ENCODE data around the gene OPCML.

Gene OPCML

DNA sequence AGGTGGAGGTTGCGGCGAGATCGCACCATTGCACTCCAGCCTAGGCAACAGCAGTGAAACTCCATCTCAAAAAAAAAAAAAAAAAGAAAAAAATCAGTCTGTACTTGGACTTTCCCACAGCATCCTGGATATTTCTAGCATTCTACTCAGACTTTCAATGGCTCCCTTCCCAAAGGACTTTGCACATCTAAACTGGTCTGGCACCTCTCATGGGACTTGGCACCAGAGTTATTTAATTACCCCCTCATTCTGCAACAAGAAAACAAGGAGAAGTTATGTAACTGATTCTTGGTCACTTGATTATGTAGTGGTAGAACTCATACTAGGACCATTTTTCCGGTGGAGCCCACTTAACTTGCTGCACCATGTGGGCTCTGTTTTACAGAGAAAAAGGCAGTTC is 519.5 kb downstream of the OPCML start:
- DNase-seq, result no peak

DNA sequence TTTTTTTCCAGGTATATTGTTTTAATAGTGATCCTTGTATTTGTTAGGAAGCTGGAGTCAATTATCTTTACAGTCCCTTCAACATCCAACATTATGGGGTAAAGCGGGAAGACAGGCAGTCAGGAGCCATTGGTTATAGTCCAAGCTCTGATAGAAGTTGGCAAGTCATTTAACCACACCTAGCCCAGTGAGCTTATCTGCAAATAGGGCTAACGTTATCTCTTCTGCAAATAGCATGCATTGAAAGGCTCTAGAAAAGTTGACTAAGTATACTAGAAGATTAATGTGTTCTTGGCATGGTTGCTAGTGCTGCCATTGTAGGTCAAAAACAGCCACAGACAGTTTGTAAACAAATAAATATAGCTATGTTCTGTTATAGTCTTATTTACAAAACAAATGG is 520.7 kb downstream of the OPCML start:
- DNase-seq, result no peak

DNA sequence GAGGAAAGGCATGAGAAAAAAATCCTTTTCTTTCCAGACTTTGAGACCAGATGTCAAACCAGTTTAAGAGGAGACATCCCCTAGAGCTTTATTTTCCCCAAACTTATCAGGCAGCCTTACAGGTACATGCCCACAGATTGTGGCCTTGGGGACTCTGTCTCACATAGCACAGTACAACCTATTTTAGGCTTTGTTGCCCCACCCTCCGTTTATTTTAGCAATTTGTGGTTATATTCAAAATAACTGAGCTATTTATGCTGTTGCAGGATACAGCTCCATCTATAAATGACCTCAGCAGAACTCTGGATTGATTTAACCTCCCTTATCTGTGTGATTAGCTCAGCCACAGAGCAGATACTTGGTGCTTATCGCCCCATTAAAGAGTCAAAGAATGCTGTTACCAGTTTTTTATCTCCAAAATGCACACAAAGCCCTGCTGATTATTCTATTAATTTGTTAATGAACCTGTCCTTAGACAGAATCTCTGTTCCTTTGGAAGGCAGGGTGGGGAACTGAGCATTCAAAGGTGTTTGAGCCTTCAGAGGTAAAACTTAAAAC is 525.2 kb downstream of the OPCML start:
- DNase-seq, result no peak

GRCh38 chr11:133004369-133004768 is 527.9 kb downstream of the OPCML start:
- no peak for DNase-seq

DNA sequence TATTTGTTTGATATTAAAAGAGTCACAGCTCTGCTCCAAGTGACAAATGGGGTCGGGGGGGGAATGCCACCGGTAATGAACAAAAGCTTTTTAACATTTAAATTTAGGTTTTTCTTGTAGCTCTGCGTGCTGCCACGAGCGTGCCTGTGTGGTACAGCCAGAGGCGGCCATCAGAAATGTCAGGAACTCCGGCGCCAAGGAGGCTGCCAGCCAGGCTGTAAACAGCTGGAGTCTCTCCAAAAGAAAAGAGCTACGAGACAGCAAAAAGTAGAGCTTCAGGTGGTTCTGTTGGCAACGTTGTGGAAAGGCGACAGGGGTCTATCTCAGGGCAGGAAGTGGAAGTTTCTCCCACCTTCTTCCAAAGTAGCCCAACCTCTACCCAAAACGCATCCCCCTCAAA is 532.8 kb downstream of the OPCML start:
- no peak for DNase-seq

- no peak for DNase-seq
These were observed 533.3 kb downstream of the OPCML start for GRCh38 chr11:132999031-132999430.

DNA sequence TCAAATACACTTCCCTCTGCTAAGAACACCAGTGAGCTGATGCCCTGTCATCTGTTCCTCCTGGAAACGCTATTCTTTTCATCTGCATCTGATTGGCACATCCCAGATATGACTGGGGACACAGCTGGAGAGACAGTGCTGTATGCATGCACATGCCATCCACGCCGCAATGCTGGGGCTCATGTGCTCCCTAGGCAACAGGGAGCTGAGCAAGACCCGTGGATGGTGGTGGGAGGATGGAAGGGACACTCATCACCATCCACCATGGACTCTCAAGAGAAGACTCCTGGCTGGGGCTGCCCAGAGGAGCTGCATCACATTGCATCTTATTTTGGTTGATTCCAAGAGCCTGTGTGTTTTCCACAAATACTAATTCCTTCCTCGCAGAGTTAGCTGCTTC is 534.9 kb downstream of the OPCML start:
- DNase-seq, result no peak

DNA sequence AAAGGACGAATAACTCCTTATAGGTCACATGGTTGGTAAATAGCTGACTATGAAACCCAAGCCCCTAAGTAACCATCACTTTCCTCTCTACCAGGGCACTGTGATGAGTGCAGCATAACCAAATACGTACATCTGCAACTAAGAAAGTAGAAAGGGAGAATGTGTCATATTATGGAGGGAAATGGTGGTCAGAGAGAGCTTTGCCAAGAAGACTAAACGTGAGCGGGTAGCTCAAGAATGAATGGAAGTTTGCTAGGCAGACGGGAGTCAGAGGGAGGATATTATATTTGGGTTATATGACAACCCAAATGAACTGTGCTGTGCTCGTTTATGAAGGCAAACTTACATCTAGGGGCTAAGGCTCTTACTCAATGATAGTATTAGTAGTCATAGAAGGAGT is 537.3 kb downstream of the OPCML start:
- no peak for DNase-seq

DNA sequence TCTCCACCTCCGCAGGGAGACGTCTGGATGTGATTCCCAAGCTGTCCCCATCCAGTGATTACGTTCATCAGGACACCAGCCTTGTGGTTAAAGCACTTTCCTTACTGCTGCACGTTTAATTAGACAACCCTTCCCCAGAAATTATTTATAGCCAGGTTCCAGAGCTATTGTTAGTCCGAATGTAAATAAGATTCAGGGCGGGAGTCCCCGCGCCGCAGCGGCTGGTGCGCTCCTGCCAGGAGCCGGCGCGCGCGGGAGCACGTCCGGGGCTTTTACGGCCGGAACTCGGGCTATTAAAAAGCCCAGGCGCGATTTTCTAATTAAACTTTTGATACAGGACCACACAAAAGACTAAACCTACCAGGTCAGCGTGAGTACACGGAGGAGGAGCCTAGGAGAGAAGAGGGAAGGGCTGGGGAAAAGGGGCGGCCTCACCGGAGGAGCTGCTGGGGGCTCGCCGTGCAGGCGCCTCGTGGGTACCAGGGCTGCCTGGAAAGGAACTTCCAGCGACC is 538.3 kb downstream of the OPCML start:
- DNase-seq, result no peak

DNA sequence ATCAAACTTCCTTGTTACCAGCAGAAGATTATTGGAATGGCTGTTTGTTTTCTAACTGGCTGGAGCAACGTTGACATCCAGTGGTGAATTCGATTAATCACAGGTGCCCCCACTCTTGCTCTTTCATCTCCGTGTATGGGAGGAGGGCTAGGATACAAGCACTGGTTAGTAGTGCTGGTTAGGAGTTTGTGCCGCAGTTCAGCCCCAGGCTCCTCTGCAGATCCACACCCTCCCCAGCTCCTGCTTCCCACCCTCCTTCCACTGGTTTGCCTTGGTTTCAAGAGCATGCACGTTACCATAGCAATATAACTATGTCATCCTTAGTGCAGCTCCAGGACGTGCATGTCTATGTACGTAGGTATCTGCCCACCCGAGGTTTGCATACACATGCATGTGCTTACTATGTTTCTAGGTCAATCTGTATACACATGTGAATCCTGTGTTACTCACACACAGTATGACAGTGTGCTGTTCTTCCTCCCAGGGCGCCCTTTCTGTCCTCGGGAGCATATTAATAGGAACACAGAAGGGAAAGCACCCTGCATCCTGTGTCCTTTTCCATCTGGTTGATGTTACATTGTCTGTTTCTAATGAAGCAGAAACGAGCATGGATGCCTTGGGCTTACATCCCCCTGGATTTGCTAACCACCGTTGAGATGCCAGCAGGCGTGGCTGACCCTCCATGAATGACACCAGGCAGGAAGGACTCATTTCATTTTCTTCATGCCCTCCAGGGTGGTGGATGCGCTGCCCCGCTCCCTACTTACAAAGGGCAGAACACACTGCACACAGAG is 539.3 kb downstream of the OPCML start:
- no peak for DNase-seq

DNA sequence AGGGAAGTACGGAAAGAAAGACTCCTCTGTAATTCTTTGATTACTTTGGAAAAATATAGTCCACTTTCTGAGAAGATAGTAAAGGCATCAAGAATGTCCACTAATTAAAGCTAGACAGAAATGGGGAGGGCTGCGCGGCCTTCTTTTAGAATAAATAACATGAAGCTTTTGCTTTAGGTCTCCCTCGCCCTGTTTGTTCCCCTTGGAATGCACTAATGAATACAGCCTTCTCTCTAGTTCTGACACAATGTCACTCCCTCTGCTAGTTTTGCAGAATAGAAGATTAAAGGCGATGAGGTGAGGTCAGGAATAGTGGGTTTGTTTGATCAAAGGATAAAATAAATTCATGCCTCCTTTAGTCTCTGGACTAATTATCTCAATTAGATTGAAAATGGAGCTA is 543.9 kb downstream of the OPCML start:
- no peak for DNase-seq

DNA sequence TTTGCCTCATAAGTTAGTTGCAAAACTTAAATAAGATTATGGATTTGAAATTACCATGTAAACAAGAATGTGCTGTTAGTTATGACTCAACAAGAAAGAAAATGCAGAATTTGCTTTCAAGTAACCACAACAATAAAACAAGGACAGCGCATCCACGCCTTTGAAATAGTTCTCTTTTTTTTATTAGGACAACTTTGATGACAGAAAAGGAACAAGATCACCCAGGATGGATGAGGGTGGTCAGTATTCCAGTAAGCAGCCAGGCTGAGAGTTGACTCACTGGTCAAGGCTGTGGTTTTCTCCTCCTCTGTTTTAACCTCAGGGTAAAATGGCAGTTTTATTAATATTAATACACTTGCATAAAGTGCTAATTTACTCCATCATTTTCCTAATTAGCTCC is 544.4 kb downstream of the OPCML start:
- no peak for DNase-seq

GRCh38 chr11:132983641-132983978 is 548.7 kb downstream of the OPCML start:
- no peak for DNase-seq

- DNase-seq, result no peak
These were observed 549.3 kb downstream of the OPCML start for GRCh38 chr11:132982772-132983640.

GRCh38 chr11:132981131-132981956 is 551.0 kb downstream of the OPCML start:
- no peak for DNase-seq

DNA sequence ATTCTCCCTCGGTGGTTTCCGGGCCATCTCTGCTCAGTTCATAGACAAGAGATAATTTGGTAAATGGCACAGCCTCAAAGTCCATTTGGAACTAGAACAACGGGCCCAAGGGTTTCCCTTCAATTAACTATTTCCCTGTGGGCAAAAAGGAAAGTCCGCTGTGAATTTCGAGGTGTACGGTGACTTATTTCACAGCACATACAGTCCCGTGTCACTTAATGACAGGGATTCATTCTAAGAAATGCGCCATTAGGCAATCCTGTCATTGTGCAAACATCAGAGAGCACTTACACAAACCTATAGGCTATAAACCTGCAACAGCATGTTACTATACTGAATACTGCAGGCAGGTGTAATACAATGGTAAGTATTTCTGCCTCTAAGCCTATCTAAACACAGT is 551.6 kb downstream of the OPCML start:
- no peak for DNase-seq

DNA sequence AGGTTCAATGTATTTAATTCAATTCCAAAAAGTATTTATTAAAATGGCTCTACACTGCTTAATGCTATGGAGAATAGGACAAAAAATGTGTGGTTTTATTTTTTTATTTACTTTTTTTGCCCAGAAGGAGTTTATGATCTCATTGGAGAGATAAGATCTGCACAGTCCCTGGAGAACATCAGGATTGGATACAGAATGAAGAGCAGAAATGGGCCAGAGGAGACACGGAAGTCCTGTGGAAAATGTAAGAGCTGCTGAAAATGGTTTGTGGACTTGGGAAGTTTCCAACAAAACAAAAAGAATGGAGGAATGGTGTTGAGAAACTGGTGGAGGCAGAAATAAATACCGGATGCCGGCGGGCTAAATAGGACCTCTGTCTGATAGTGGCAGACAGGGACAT is 554.6 kb downstream of the OPCML start:
- no peak for DNase-seq

DNA sequence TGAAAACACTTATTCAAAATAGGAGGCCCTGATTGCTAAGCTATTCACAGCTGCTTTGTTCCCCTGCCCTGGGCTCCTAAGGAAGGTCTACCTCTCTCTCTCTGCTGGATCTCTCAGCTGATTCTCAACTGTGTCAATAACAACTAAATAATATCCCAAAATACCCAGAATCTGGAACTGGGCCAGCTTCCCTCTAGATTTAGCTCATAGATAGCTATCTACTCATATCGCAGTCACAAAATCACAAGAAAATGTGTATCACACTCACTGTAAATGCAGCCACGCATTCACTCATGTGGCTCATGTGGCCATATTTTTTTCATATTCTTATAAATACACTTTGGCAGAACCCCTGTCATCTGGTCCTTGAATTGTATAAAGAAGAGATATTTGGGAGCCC is 555.1 kb downstream of the OPCML start:
- no peak for DNase-seq

DNA sequence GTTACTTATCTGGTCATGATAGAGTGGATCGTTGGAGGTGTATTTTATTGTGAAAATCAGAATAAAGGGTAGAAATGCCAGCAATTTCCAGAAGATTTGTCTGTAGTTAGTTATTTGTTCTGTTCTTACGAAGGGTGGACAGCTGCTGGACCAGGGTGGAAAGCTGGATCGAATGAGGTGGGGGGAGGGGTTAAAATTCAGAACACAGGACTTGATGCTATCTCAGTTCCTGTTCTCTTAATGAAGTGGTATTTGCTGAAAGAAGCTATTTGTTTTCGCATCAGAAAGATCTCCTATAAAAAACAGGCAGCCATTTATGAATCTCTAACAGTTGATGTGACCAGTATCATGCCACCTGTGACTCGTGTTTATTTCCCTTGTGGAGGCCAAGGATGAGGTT is 556.2 kb downstream of the OPCML start:
- no peak for DNase-seq

DNA sequence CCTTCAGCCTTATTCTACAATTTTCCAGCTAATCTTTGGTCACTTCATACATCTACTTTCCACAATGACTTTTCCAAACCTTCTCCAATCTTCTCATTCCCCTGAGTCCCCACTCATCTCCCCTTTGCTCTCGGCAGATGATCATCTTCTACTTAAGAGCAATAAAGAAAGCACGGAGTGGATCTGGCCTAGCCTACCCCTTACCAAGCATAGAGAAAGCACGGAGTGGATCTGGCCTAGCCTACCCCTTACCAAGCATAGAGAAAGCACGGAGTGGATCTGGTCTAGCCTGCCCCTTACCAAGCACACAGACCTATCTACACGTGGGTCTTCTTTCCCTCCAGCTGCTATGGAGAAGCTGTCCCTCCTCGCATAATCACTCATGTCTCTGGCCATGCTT is 558.6 kb downstream of the OPCML start:
- DNase-seq, result no peak

DNA sequence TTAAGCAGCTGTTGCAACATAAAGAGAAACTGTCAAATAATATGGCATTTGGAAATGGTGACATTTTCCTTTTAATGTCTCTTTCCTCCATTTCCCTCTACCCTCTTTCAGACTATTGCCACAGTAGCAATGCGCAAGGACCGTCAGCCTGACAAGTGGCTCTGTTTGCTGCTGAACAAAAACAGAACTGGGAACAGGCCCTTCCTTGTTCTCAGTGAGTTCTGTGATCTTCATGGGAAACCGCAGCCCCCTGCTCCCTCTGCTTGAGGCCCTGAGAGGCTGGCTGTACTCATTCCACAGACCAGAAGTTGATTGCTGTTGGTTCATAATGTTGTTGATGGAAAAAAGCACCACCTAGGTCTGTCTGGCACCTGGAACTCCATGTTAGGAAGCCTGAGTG is 559.7 kb downstream of the OPCML start:
- DNase-seq, result no peak

DNA sequence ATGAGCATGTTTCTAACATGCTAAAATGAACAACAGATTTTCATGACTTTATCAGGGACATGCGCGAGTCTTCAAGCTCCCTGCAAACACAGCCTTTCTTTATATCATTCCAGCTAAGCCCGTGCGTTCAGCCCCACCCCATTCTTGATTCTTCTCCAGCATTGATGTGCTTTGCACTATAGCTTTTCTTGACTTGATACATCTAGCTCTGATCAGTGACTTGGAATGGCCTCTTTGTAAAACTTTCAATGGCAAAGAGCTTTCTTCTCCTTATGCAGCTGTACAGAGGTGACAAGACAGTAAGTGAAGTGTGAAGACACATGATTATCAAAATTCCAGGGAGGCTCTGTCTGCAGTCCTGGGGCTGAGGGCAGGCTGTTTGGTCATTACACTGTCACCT is 561.0 kb downstream of the OPCML start:
- DNase-seq, result no peak

- DNase-seq, result no peak
These were observed 562.4 kb downstream of the OPCML start for GRCh38 chr11:132969892-132970291.

Measured in activated T-cell treated with anti-CD3 and anti-CD28 coated beads for 4 hours (primary cell).